ENCODE data around the gene SLC29A3. TPM values are rescaled to one million over a fixed set of nuclear protein-coding genes. Genes with fewer than 3 reads are reported as not detected.

Gene SLC29A3
- total and polyA plus RNA-seq, 2 of the 8 experiments (the other 6 are each of a cell fraction or from before 2014, with no cell fraction given): 14.0 to 24.6 TPM

DNA sequence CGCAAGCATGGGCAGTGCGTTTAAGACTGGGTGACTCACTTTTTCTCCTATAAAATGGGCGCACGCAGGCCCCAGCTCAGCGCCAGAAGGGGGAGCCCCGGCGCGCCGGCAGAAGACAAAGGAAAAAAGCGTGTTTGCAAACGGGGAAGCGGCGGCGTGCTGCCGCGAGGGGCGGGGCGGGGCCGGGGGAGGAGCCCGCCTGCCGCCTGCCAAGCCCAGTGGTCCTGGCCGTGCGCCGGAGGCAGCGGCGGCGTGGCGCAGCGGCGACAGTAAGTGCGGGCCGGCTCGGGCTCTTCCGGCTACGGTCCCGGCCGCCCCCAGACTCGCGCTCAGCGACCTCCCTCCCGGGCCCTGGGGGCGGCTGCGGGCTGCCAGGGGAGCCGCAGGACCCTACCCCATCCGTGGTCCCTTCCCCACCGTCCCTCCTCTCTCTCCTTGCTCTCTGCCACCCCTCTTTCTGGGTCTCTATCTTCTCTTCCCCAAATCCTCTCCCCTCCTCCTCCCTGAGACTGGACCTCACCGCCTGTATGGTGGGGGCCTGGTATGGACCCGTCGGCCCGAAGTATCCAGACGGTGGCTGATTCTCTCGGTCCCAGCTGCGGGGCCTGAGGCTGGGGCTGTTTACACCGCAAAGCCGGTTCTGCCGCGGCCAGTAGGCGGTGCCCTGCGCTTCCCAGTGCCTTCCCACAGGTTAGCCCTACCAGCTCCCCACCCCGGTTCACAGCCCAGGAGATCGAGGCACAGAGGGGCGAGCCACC is at the start of gene SLC29A3 (continued):
- no peak for TF ChIP-seq CHD2 (IDR thresholded peaks at IDR 0.05; ENCODE audit: low read length)
- no peak for TF ChIP-seq ASH2L (IDR thresholded peaks at IDR 0.05; ENCODE audit: low read length)
- TF ChIP-seq YY1 (IDR thresholded peaks at IDR 0.05; ENCODE audit: low read depth, low read length): no peak
- no peak for TF ChIP-seq GTF2F1 (IDR thresholded peaks at IDR 0.05; ENCODE audit: borderline replicate concordance, low read depth, low read length)
- peak; percentile 58; the same call in 1 of the 2 replicates for TF ChIP-seq TAF1 (IDR thresholded peaks at IDR 0.05; ENCODE audit: low read depth, low read length)
- TF ChIP-seq RBBP5 (IDR thresholded peaks at IDR 0.05; ENCODE audit: borderline replicate concordance, low read depth, low read length): peak; percentile 34; the same call in 1 of the 2 replicates
- TF ChIP-seq CHD7 (IDR thresholded peaks at IDR 0.05; ENCODE audit: insufficient replicate concordance, low read length): no peak
- TF ChIP-seq RFX5 (IDR thresholded peaks at IDR 0.05; ENCODE audit: borderline replicate concordance, low read depth, low read length): no peak
- 0 out of 2 replicates have a peak, but pooled peaks have one; percentile 18 for TF ChIP-seq TBP (IDR thresholded peaks at IDR 0.05; ENCODE audit: low read depth, low read length)
- TF ChIP-seq SP1 (IDR thresholded peaks at IDR 0.05; ENCODE audit: low read depth, low read length): no peak

Measured in H1 (cell line).